Kidney glomerular epithelial cell (primary cell): Measurements from ENCODE around the gene HIRA.

ENCODE experiments used
- DNase-seq: peaks from one replicate; lab custom pipeline; 2025; lab: John Stamatoyannopoulos, UW

Gene HIRA

GRCh38 chr22:19357270-19358105 lies 74.0 kb downstream of the HIRA start:
- DNase-seq: no peak

- no peak for DNase-seq
These were observed 74.7 kb downstream of the HIRA start for GRCh38 chr22:19356708-19357269.

DNA sequence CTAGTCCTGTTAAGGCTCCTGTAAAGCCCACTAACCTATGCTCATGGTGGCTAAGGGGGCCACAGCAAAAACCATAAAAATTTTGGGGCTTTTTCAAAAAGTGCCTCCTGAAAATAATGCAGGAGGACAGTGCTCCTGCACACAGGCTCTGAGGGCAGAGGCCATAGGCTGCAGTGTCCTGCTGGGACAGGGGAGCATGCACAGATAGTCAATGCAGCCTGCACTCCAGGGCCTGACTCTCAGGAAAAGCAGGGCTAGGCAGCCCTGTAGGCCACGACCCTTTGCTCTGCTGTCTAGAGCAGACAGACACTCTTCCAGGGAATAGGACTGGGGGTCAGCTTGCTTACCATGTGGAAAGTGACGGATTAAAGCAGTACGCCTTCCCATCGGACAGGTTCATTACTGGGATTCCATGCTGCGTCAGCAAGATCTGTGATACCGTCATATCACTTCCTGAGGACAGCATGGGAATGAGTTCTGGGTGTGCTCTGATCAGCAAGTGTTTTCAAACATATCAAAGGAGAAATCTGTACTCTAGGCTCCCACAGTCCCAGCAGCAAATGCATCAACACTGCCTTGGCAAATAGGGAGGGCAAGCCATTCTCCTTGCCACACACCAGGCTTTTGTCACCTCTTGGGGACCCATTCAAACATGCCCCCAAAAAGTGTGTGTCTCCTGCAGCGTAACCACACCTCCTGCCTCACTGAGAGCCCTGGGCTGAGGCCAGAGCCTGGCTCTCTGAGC lies 75.9 kb downstream of the HIRA start:
- DNase-seq: no peak

GRCh38 chr22:19354201-19354600 lies 77.3 kb downstream of the HIRA start:
- DNase-seq: no peak

DNA sequence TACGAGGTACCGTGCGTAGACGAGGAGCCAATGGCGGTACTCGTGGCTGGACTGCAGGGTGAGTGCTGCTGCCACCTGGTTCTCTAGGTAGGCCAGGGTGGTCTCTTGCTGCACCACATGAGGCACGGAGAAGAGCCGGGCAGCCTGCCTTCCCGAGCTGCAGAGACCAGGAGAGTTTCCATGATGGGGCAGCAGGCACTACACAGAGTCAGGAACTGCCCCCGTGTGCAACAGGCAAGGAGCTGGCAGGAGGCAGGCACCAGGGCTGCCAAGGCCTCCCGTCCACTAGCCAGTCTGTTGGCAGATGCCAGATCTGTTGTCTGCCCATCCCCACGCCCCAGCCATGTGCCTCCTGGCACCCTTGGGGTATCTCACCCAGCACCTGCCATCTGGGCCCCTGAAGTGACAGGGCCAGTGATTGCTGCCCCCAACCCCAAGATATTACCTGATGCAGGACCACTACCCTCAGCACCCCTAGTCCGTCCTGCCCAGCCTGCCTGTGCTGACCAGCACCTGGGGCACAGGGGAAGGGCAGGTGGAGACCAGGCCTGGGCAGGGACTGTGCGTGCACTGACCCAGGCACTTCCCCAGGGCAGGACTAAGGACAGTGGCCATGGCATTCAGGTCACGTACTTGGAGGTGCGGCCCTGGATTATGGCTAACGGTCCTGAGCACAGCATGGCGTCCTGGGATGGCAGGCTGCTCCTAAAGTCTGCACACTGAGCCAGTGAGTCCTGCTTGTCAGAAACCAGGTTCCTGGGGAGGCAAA lies 78.0 kb downstream of the HIRA start:
- DNase-seq: no peak

- DNase-seq: no peak
These were observed 78.8 kb downstream of the HIRA start for GRCh38 chr22:19352766-19353165.

DNA sequence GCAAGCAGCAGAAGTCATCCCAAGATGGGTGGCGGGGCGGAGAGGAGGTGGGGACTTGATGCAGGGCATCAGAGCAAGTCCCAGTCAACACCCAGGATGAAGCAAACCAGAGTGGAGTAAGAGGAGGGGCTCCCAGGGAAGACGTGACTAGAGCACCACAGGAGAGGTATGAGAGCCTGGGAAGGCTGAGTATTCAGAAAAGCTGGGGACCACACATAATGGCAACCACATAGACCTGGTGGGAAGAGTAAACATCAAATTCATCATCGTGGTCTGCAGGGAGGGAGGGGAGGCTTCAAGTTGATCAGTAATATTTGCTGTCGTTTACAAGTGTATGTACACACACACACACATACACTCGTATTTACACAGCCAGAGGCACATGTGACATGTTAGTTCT lies 79.3 kb downstream of the HIRA start:
- no peak for DNase-seq

GRCh38 chr22:19351604-19352003 lies 79.9 kb downstream of the HIRA start:
- no peak for DNase-seq

- no peak for DNase-seq
These were observed 80.6 kb downstream of the HIRA start for GRCh38 chr22:19350947-19351346.

- no peak for DNase-seq
These were observed 81.1 kb downstream of the HIRA start for GRCh38 chr22:19350476-19350859.

GRCh38 chr22:19349778-19350475 lies 81.6 kb downstream of the HIRA start:
- DNase-seq: no peak

DNA sequence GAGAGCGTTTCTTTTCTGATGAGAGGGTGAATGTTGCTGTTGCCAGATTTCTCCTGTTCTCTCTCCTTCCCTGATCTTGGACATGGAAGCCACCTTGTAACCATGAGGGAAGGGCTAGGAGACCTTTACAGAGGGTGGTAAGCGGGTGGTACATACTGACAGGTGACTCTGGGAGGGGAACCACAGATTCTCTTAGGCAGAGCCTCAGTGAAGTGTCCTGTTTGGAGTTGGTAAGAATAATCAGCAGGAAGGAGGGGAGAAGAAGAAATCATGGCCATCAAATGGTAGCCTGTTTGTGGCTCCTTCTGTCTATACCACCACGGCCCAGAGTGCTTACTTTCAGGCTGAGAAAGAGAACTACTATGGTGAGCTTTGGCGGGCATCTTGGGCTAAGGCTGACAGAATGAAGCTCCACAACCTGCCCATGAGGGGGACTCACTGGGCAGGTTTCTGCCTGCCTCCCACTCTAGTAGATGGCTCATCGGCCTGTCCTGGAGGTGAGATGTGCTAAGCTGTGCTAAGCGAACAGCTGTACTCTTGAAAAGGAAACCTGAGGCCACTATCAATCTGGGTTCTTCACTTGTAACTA lies 84.8 kb downstream of the HIRA start:
- no peak for DNase-seq

- DNase-seq: no peak
These were observed 87.1 kb downstream of the HIRA start for GRCh38 chr22:19344420-19344819.

- no peak for DNase-seq
These were observed 88.1 kb downstream of the HIRA start for GRCh38 chr22:19343470-19343869.

DNA sequence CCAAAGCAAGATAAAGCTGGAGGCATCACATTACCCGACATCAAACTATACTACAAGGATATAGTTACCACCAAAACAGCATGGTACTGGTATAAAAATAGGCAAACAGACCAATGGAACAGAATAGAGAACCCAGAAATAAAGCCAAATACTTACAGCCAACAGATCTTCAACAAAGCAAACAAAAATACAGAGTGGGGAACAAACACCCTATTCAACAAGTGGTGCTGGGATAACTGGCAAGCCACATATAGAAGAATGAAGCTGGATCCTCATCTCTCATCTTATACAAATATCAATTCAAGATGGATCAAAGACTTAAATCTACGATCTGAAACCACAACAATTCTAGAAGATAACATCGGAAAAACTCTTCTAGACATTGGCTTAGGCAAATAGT lies 90.0 kb downstream of the HIRA start:
- no peak for DNase-seq

DNA sequence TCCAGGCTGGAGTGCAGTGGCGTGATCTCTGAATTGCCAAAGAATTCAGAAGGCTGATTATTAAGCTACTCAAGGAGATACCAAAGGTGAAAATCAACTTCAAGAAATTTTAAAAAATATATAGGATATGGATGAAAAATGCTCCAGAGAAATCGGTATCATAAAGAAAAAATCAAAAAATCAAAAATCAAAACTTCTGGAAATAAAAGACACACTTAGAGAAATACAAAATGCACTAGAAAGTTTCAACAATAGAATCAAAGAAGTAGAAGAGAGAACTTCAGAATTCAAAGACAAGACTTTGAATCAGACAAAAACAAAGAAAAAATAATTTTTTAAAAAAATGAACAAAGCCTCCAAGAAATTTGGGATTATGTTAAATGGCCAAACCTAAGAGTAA lies 94.4 kb downstream of the HIRA start:
- no peak for DNase-seq

DNA sequence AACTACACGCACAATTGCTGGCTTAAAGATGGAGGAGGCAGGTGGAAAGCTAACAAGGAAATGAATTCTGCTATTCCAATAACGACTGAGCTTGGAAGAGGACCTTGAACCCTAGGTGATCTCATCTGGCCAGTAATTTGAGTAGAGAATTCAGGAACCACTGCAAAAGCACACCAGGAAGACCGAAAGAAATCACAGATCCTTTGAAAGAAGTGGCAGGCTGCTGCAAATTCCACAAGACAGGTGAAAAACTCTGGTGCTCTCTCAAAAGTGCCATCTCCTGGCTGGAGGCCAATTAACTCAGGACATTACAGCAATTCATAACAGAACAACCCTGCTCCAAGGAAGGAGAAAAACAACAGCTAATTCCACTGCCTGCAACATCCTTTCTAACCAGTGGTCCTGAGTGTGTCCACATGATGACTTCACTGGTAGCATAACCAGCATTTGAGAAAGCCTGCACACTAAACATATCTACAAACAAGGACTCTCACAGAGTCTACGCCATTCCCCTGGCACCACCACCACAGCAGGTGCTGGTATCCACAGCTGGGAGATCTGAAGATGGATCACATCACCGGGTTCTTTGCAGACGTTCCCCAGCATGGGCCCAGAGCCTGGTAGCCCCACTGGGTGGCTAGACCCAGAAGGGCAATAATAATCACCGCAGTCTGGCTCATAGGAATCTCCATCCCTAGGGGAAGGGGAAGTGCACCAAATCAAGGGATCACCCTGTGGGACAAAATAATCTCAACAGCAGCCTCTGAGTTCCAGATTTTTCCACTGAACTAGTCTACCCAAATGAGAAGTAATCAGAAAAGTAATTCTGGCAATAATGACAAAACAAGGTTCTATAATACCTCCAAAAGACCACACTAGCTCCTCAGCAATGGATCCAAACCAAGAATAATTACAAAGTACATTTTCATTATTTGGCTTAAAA lies 95.1 kb downstream of the HIRA start:
- DNase-seq: no peak

DNA sequence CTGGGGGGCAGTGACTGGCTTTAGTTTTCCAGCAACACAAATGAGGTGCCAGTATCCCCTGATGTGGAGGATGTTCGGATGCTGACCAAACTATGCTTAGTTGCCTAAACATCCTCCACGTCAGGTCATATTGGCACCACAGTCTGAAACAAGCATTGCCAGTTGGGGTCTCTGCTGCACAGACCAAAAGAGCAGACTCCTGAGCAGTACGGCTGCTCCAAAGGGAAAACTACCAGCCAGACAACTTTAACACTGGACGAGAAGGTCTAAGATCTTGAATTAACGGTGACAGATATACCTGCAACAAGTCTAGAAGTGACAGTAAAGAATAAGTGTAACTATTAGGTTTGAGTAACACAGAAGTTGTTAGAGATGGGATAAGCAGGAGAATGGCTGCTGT lies 99.6 kb downstream of the HIRA start:
- no peak for DNase-seq

DNA sequence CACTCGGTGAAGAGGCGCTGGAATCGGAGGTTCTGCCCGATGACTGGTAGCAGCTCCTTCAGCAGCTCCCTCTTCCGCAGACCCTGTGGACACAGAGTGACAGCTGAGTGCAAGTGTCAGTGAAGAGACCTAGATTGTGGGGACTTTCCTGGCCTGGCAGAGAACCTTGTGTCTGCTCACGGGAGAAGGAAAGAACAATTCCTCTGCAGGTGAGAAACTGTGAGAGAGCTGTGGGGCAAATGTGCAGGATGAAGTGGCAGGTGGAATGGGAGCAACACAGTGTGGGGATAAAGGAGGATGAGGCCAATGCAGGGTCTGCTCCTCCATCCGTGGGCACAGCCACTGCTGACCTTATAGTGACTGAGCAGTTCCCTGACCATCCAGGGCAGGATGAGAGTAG lies 100.1 kb downstream of the HIRA start:
- no peak for DNase-seq

GRCh38 chr22:19330865-19331418 lies 100.6 kb downstream of the HIRA start:
- no peak for DNase-seq
